ENCODE data around the gene TMCO6.

- TF ChIP-seq TAF1 (IDR thresholded peaks at IDR 0.05; ENCODE audit: low read depth): no peak
- no peak for TF ChIP-seq CTCF (IDR thresholded peaks at IDR 0.05; ENCODE audit: poor library complexity, severe bottlenecking)
- no peak for TF ChIP-seq EP300 (conservative IDR thresholded peaks at IDR 0.05; ENCODE audit: poor library complexity, severe bottlenecking)
Observed at GRCh38 chr5:140634103-140634502, 5.1 kb upstream of the TMCO6 start.

Data from neural cell (in vitro differentiated cells).